ENCODE measurements around the gene HOXC6. TPM values are rescaled to one million over a fixed set of nuclear protein-coding genes. Genes with fewer than 3 reads are reported as not detected.

The HOXC6 gene
- total RNA-seq, 3 donors from 2014 or later: 3.3 to 4.1 (median 4.0) TPM

DNA sequence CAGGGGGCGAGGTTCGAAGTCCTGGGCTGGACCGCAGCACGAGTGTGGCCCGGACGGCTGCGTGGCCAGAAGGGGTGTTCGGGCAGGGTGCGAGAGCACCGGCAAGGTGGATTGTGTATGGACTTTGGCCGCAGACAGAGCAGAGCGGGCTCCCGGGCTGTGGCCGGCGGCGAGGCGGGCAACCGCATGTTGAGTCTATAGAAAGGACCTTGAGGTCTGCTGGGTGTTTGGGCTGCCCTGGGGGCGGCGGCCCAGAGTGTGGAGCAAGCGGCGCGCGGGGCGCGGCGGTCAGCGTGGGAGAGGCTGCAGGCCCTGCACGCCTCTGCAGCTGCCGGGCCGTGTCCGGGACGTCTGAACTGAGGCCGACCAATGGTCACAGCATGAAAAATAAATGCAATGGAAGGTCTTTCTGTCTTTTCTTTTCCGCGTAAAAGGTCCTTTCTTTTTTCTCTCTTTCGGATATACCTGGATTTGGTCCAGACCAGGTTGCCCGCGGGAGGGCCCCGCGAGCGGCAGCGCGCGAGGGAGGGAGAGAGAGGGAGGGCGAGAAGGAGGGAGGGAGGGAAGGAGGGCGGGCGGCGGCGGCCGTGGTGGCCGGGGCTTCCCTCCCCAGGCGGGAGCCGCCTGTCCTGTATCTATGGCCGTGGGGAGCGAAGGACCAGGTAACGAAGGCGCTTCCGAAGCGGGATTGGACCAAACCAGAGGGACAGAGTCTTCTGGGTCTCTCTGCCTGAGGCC is 33.8 kb upstream of the HOXC6 start:
- Histone ChIP-seq H3K27me3 (peaks cover 3 to 72% of the 10 kb centered on the region in 2 donors), H3K9me3 (no peaks in the 10 kb centered on the region), H3K36me3 (no peaks in the 10 kb centered on the region), H3K4me3 (peak overlapping the region; percentile 47 to 71 (median 71)), H3K27ac (peak overlapping the region; percentile 82 to 91), H3K4me1 (peaks cover 4 to 9% of the 10 kb centered on the region in 2 donors)
- DNase-seq (ENCODE audit: low spot score in 2 of 2): no peak
- intact Hi-C loops (cut with DNase I; ENCODE audit: low total_unique reads): no loop called here
- TF ChIP-seq POLR2AphosphoS5 (IDR thresholded peaks at IDR 0.05) (no peak), POLR2A (IDR thresholded peaks at IDR 0.05) (no peak)
- TF ChIP-seq, protein P1, sequence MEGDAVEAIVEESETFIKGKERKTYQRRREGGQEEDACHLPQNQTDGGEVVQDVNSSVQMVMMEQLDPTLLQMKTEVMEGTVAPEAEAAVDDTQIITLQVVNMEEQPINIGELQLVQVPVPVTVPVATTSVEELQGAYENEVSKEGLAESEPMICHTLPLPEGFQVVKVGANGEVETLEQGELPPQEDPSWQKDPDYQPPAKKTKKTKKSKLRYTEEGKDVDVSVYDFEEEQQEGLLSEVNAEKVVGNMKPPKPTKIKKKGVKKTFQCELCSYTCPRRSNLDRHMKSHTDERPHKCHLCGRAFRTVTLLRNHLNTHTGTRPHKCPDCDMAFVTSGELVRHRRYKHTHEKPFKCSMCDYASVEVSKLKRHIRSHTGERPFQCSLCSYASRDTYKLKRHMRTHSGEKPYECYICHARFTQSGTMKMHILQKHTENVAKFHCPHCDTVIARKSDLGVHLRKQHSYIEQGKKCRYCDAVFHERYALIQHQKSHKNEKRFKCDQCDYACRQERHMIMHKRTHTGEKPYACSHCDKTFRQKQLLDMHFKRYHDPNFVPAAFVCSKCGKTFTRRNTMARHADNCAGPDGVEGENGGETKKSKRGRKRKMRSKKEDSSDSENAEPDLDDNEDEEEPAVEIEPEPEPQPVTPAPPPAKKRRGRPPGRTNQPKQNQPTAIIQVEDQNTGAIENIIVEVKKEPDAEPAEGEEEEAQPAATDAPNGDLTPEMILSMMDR (IDR thresholded peaks at IDR 0.05): no peak

DNA sequence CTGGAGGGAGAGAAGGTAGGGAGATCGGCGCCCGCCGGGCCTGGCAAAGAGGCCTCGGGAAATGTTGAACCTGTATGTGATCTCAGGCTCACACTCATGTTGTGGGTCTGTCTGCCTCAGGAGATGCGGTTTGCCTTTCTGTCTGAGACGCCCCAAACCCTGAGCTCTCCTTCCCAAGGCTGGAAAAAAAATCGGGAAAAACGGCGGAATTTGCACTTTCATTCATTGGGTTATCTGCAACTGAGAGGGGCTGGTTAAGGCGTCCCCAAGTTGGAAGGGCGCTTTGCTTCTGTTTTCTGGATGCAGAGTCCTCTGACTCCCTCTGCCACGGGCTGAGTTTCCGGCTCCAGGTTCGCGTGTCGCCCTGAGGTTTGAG is 33.2 kb upstream of the HOXC6 start:
- Histone ChIP-seq H3K4me3 (peak overlapping the region; percentile 47 to 71 (median 71)), H3K27ac (peak overlapping the region; percentile 82 to 91), H3K27me3 (peaks cover 3 to 66% of the 10 kb centered on the region in 2 donors), H3K36me3 (no peaks in the 10 kb centered on the region), H3K9me3 (no peaks in the 10 kb centered on the region), H3K4me1 (peaks cover 4 to 9% of the 10 kb centered on the region in 2 donors)
- no peak for TF ChIP-seq POLR2A (IDR thresholded peaks at IDR 0.05)
- TF ChIP-seq POLR2AphosphoS5 (IDR thresholded peaks at IDR 0.05): no peak
- TF ChIP-seq, protein P1 (IDR thresholded peaks at IDR 0.05): no peak
- intact Hi-C loops (cut with DNase I; ENCODE audit: low total_unique reads): no loop called here
- DNase-seq (ENCODE audit: low spot score in 2 of 2): no peak

DNA sequence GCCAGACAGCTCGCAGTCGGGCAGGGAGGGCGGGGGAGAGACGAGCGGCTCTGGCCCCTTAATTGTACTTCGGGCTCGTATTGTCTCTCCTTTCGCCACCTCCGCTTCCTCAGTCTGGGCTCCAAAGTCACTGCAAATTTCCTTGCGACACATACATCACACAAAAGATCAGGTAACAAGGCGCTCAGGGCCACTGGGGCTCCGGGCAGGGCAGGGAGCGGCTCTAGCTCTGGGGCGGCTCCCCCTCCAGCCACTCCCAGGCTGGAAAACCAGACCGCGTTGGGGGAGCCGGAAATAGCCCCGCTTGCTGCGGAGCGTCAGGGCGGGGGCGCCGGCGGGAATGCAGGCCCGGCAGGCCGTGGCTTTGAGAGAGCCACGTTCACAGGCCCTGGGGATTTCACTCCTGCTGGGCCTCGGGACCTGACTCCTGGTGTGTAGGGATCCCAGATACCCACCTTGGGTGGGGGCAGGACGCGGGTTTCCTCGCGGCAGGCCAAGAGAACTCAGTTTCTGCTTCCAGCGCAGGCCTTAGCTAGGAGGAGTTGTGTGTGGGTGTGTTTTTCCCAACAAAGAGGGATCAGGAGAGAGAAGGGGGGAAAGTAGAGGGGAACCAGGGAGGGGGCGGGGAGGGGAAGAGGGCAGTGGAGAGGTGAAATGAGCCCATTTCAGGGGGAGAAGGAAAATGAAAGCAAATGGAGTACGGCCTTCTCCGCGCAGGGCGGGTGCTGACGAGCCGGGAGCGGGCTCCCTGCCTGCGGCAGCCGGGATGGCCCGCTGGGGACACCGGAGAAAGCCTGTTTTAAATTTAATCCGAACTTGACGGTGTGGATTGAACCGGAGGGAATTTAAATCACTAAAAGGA is 32.6 kb upstream of the HOXC6 start:
- Histone ChIP-seq H3K27ac (peak overlapping the region; percentile 82 to 91), H3K4me3 (peak overlapping the region; percentile 47 to 71 (median 71)), H3K9me3 (no peaks in the 10 kb centered on the region), H3K36me3 (no peaks in the 10 kb centered on the region), H3K4me1 (peaks cover 4 to 9% of the 10 kb centered on the region in 2 donors), H3K27me3 (peaks cover 1 to 60% of the 10 kb centered on the region in 2 donors)
- intact Hi-C loops (cut with DNase I; ENCODE audit: low total_unique reads): no loop called here
- TF ChIP-seq POLR2A (IDR thresholded peaks at IDR 0.05) (peak; percentile 34), POLR2AphosphoS5 (IDR thresholded peaks at IDR 0.05) (peak in 2 of 3 donors; percentile 78 to 83)
- TF ChIP-seq, protein P1 (IDR thresholded peaks at IDR 0.05): no peak
- DNase-seq (ENCODE audit: low spot score in 2 of 2): no peak

DNA sequence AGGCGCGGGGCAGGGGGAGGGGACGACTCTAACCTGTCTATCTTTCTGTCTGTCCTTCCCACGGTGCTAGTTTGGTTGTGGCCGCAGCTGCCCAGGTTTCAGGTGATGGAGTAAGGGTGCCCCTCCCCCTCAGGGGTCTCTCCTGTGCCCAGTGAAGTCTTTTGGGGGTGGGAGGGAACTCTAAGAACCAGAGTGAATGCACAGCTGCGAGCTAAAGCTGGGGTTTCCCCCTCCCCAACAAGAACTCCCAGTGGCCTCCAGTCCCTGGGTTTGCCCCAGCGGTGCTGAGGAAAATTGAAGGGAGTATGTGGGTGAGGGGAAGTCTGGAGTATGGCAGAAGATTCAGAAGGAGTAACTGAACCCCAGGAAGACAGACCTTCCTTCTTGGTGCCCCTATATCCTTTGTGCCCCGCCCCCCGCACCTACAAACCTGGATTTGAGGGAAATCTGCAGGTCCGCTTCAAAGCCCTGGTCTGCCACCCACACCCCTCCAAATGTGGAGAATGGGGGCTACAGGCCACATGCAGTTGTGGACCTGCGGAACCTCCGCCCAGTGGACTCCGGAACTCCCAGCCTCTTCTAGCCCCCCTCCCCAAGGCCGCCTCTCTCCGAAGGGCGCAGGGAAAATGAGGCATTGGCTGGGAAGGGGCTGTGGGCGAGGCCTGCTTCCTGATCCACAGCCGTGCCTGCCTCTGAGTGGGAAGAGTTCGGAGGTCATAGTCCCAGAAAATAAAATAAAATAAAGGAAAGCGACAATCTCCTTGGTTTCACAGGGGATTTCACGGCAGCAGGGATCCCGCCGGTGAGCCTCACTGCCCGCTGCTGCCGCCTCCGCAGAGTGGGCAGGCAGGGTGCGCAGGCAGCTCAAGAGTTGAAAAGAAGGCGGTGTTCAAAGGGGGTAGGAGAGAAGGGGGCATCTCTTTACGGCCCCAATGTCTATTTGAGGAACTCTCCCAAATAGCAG is 31.7 kb upstream of the HOXC6 start:
- Histone ChIP-seq H3K4me3 (peak overlapping the region; percentile 47 to 71 (median 71)), H3K4me1 (peaks cover 4 to 9% of the 10 kb centered on the region in 2 donors), H3K27me3 (peaks cover 0 to 51% of the 10 kb centered on the region in 2 donors), H3K9me3 (no peaks in the 10 kb centered on the region), H3K27ac (peak overlapping the region; percentile 82 to 91), H3K36me3 (no peaks in the 10 kb centered on the region)
- TF ChIP-seq POLR2A (IDR thresholded peaks at IDR 0.05): no peak
- TF ChIP-seq, protein P1 (IDR thresholded peaks at IDR 0.05): no peak
- no peak for TF ChIP-seq POLR2AphosphoS5 (IDR thresholded peaks at IDR 0.05)
- no peak for DNase-seq (ENCODE audit: low spot score in 2 of 2)
- intact Hi-C loops (cut with DNase I; ENCODE audit: low total_unique reads): no loop called here
